Loucy (cell line): ENCODE measurements around the gene NR1H3.
"Not testable (repeated sequence)": the region's sequence is repeated elsewhere in the genome, so short reads cannot be mapped to it uniquely, and the experiment has no call there.

Source experiments
- H2AFZ ChIP-seq: fragments of 200-600 bp; sonication (generic); 2 replicates; pipeline ENCODE4 v1.6.0; 2016; ENCODE audit warnings: antibody characterized with exemption, mild to moderate bottlenecking, low read length, moderate library complexity
- H3F3A ChIP-seq: fragments of 200-600 bp; 2 replicates; pipeline ENCODE4 v1.6.0; 2016; ENCODE audit warnings: antibody characterized with exemption, low read depth, mild to moderate bottlenecking
- H3K27me3 ChIP-seq: fragments of 200-600 bp; sonication (generic); 2 replicates; pipeline ENCODE4 v1.6.1; 2014; ENCODE audit warnings: low read length, mild to moderate bottlenecking; ENCODE audit not compliant: insufficient read depth, poor library complexity, severe bottlenecking
- H3K36me3 ChIP-seq: fragments of 200-600 bp; sonication (generic); 2 replicates; pipeline ENCODE4 v1.6.1; 2016; ENCODE audit warnings: low read length; ENCODE audit not compliant: insufficient read depth
- H3K4me1 ChIP-seq: fragments of 200-600 bp; sonication (generic); 2 replicates; pipeline ENCODE4 v1.5.1; 2014; ENCODE audit warnings: low read length, mild to moderate bottlenecking; ENCODE audit not compliant: insufficient read depth, poor library complexity, severe bottlenecking
- H3K4me2 ChIP-seq: fragments of 200-600 bp; sonication (generic); 2 replicates; pipeline ENCODE4 v1.6.0; 2014; ENCODE audit warnings: antibody characterized with exemption, low read length, low read depth, mild to moderate bottlenecking; ENCODE audit not compliant: poor library complexity, severe bottlenecking
- H3K4me3 ChIP-seq: fragments of 200-600 bp; sonication (generic); 2 replicates; pipeline ENCODE4 v1.5.1; 2014; ENCODE audit warnings: low read length, mild to moderate bottlenecking, mixed read lengths; ENCODE audit not compliant: poor library complexity, severe bottlenecking
- H3K79me2 ChIP-seq: fragments of 200-600 bp; sonication (generic); 2 replicates; pipeline ENCODE4 v1.6.1; 2014; ENCODE audit warnings: low read length; ENCODE audit not compliant: insufficient read depth
- H3K9ac ChIP-seq: fragments of 200-600 bp; sonication (generic); 2 replicates; pipeline ENCODE4 v1.6.0; 2014; ENCODE audit warnings: mild to moderate bottlenecking, low read depth, low read length, moderate library complexity; ENCODE audit not compliant: poor library complexity, severe bottlenecking
- H3K9me2 ChIP-seq: fragments of 200-600 bp; sonication (generic); replicated peaks from 2 replicates; pipeline ENCODE4 v1.6.1; 2016; ENCODE audit warnings: low read depth, low read length, mixed read lengths
- H3K9me3 ChIP-seq: fragments of 200-600 bp; sonication (generic); 2 replicates; pipeline ENCODE4 v1.6.1; 2014; ENCODE audit warnings: mild to moderate bottlenecking, antibody characterized with exemption, low read length, low read depth; ENCODE audit not compliant: insufficient read depth
- H4K20me1 ChIP-seq: fragments of 200-600 bp; sonication (generic); 2 replicates; pipeline ENCODE4 v1.6.0; 2014; ENCODE audit warnings: antibody characterized with exemption, low read length, mild to moderate bottlenecking; ENCODE audit not compliant: insufficient read depth, poor library complexity, severe bottlenecking
- EZH2phosphoT487 ChIP-seq: fragments of 200-600 bp; IDR thresholded peaks from 2 replicates; pipeline ENCODE4 v1.6.1; 2018; ENCODE audit warnings: antibody characterized with exemption, mild to moderate bottlenecking, moderate library complexity, borderline replicate concordance
- TF ChIP-seq, protein P1 (sequence below): fragments of 200-600 bp; sonication (generic); conservative IDR thresholded peaks from 2 replicates; pipeline ENCODE4 v1.5.1; 2014; ENCODE audit warnings: mild to moderate bottlenecking, antibody characterized with exemption, low read length

The NR1H3 gene

DNA sequence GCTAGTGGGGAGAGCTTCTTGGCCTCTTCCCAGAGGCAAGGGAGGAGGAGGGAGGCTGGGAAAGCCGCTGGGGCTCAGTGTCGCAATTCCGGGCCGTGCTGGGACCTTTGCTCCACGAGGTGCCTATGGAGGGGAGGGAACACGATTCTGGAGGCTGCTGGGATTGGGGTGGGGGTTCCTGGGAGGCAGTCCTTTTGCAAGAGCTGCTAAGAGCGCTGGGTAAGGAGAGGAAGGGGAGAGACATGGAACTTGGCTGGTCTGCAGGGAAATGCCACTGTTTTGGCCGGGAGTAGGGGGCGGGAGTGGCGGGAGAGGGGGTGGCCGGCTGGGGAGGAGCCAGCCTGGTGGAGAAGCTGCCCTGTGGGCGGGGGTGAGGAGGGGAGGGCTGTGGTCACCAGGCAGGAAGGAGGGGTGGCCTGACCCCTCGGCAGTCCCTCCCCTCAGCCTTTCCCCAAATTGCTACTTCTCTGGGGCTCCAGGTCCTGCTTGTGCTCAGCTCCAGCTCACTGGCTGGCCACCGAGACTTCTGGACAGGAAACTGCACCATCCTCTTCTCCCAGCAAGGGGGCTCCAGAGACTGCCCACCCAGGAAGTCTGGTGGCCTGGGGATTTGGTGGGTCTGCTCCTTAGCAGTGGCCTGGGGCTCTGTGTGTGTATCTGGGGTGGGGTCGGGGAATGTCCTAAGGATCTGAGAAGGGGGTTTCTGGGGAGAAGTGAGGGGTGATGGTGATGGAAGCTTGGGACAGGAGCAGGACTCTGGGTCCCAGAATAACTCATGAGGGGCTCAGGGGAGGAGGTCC is at the start of gene NR1H3:
TSS of gene NR1H3 (plus strand) at position 480 of the 800 bp plus-strand sequence. CDS start 1,221 bp downstream, outside the sequence.
- H3K36me3 ChIP-seq = no peaks in the 10 kb centered on the region
- H3K4me2 ChIP-seq = peak within 1 kb of the TSS; percentile 53
- H3K27me3 ChIP-seq = no peaks in the 10 kb centered on the region
- peak within 1 kb of the TSS; percentile 50 for H3K9ac ChIP-seq
- peaks cover 24% of the 10 kb centered on the region for H3K4me1 ChIP-seq
- no peaks in the 10 kb centered on the region for H3K9me3 ChIP-seq
- H4K20me1 ChIP-seq = no peaks in the 10 kb centered on the region
- peak within 1 kb of the TSS; percentile 43 for H3K4me3 ChIP-seq
- no peaks in the 10 kb centered on the region for H3F3A ChIP-seq
- no peak within 1 kb of the TSS for H2AFZ ChIP-seq
- H3K9me2 ChIP-seq = no peaks in the 10 kb centered on the region
- no peak for TF ChIP-seq EZH2phosphoT487
- TF ChIP-seq, protein P1, sequence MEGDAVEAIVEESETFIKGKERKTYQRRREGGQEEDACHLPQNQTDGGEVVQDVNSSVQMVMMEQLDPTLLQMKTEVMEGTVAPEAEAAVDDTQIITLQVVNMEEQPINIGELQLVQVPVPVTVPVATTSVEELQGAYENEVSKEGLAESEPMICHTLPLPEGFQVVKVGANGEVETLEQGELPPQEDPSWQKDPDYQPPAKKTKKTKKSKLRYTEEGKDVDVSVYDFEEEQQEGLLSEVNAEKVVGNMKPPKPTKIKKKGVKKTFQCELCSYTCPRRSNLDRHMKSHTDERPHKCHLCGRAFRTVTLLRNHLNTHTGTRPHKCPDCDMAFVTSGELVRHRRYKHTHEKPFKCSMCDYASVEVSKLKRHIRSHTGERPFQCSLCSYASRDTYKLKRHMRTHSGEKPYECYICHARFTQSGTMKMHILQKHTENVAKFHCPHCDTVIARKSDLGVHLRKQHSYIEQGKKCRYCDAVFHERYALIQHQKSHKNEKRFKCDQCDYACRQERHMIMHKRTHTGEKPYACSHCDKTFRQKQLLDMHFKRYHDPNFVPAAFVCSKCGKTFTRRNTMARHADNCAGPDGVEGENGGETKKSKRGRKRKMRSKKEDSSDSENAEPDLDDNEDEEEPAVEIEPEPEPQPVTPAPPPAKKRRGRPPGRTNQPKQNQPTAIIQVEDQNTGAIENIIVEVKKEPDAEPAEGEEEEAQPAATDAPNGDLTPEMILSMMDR = peak; percentile 64
- no peaks in the 10 kb centered on the region for H3K79me2 ChIP-seq

DNA sequence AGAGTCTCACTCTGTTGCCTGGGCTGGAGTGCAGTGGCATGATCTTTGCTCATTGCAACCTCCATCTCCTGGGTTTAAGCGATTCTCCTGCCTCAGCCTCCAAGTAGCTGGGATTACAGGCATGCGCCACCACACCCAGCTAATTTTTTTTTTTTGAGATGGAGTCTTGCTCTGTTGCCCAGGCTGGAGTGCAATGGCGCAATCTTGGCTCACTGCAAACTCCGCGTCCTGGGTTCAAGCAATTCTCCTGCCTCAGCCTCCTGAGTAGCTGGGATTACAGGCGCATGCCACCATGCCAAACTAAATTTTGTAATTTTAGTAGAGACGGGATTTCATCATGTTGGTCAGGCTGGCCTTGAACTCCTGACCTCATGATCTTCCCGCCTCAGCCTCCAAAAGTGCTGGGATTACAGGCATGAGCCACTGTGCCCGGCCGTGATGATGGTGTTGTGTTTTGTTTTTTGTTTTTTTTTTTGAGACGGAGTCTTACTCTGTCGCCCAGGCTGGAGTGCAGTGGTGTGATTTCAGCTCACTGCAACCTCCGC is 49.7 kb upstream of the NR1H3 start:
- not testable (repeated sequence) for H3K4me1 ChIP-seq, H3K9ac ChIP-seq, H3K36me3 ChIP-seq, H3K79me2 ChIP-seq, H3F3A ChIP-seq, H3K4me2 ChIP-seq, H2AFZ ChIP-seq, H3K27me3 ChIP-seq, H3K9me2 ChIP-seq, H3K9me3 ChIP-seq, H4K20me1 ChIP-seq, H3K4me3 ChIP-seq

DNA sequence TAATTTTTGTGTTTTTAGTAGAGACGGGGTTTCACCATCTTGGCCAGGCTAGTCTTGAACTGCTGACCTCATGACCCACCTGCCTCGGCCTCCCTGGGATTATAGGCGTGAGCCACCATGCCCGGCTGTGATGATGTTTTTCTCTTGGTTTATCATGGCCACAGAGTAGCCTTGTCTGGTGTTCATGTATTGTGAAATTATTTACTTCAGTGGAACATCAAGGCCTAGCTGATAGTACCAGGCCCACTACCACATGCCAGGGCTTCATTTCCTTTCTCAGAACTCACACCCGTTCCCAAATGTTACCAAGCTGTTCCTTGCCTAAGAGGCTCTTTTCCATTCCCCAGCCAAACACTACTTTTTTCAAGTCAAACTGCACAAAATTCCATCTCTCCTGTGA is 49.2 kb upstream of the NR1H3 start:
- Histone ChIP-seq H3K9ac (no peak overlapping the region), H3K4me2 (no peak overlapping the region), H2AFZ (no peak overlapping the region), H4K20me1 (no peaks in the 10 kb centered on the region), H3K4me3 (no peak overlapping the region), H3K79me2 (no peaks in the 10 kb centered on the region), H3K9me2 (no peaks in the 10 kb centered on the region), H3K27me3 (no peaks in the 10 kb centered on the region), H3K4me1 (no peaks in the 10 kb centered on the region), H3K36me3 (no peaks in the 10 kb centered on the region), H3K9me3 (no peaks in the 10 kb centered on the region), H3F3A (no peaks in the 10 kb centered on the region)
- no peak for TF ChIP-seq EZH2phosphoT487
- TF ChIP-seq, protein P1 = no peak
